AG20443 (cell line): ENCODE measurements around the gene PEX3.
"Not testable (repeated sequence)": the region's sequence is repeated elsewhere in the genome, so short reads cannot be mapped to it uniquely, and the experiment has no call there.

Experiments
- DNase-seq: peaks from one replicate; pipeline ENCODE4 v3.0.0; 2012; ENCODE audit warnings: low spot score, mixed read lengths

Gene PEX3

DNA sequence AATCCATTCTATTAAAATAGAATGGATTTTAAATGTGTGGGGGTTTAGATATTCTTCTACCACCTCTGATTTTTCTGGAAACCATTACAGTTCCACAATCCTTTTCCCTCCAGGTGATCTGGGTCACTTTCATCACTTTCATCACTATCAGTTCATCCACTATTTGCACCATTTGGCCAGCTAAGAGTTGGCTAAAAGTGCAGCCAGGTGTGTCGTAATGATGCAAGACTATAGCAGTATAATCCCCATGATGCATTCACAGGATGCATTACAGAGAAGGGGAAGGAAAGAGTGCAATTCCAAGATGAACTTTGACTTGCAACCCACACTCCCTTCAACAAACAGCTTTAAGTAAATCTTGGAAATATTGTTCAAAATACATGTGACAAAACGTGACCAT, 56.0 kb downstream of the PEX3 start:
- no peak for DNase-seq

DNA sequence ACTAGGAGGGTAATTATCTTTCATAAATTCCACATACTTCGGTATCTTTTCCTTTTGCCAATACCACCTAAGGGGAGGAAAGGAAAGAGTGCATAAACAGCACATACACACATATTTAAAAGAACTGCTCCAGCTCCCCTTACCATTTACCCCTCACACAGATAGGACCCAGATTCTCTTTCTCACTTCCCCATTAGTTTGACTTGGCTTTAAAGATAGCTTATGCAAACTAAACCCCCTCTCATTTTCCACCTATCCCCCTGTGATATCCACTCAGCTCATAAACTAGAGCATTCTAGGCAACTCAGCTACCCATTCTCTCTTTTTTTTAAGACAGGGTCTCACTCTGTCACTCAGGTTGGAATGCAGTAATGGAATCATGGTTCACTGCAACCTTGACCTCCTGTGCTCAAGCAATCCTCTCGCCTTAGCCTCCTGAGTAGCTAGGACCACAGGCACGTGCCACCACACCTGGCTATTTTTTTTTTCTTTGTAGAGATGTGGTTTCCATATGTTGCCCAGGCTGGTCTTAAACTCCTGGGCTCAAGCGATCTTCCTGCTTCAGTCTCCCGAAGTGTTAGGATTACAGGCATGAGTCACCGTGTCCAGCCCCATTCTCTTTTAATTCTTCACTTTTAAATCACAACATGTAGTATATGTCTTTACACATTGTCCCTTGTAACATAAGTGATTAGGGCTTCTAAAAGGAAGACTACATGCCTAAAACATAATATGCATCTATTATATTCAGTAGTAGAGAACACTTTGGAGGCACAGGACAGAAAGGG, 56.9 kb downstream of the PEX3 start:
- no peak for DNase-seq

DNA sequence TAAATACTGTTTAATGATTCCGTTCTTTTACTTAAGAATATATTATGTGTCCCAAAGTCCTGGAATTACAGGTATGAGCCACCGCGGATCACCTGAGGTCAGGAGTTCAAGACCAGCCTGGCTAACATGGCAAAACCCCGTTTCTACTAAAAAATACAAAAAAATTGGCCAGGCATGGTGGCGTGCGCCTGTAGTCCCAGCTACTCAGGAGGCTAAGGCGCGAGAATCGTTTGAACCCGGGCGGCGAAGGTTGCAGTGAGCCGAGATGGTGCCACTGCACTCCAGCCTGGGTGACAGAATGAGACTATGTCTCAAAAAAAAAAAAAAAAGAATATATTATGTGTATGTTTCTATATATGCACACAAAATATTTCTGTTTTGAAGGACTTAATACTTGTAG, 59.7 kb downstream of the PEX3 start:
- DNase-seq: not testable (repeated sequence)

- DNase-seq: peak; percentile 95
These were observed 60.6 kb downstream of the PEX3 start, which contains the start of gene FUCA2 for GRCh38 chr6:143510991-143511891. Gene FUCA2, minus strand, starts transcription at chr6:143511720. Its CDS starts 86 bp downstream, at chr6:143511634.

DNA sequence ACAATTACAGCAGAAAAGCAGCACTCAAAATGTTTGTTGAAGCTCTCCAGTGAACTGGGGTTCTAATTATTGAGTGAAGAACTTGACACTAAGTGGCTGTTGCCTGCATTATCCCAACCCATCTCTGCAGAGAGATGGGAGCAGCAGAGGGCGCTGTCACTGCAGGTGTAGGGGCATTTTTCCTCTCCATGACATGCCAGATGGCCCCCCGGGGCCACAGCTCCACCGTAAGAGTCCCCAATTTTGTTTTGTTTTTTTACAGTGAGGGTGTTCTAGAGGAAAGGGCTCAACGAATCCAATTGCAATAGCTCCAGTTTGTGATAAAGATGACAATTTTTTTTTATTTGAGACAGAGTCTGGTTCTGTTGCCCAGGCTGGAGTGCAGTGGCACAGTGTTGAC, 62.8 kb downstream of the PEX3 start:
- DNase-seq: peak; percentile 20

DNA sequence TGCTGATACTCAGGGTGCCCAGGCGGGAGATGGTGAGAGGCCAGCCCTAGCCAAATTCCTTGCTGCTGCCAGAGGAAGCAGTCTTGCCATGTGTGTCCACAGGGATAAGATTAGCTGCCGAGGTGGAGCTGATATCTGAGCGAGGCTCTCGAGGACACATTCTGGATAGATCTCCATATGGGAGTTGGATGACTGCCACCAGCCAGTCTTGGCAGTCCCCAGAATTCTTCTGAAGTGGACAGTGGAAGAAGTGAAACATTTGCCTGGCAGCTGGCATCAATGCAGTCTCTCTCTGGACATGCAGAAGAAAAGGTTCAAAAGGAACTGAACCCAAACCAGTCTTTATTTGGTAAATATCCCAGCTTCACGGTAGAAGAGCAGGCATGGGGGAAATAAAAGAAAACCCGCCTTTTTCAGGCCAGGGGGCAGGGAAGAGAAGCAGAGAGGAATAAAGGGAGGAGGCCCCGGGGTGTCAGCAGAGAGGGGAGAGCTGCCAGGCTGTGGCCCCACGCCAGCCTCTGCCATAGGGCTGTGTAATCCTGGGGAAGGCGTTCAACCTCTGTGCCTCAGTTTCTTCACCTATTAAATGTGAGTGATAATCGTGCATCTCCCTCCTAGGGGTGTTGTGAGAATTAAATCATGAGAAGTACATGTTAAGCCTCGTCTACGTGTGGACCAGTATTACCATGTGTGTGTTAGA, 64.6 kb downstream of the PEX3 start:
- DNase-seq: peak; percentile 45

GRCh38 chr6:143515766-143516355, 65.3 kb downstream of the PEX3 start:
- no peak for DNase-seq

- DNase-seq: no peak
These were observed 66.3 kb downstream of the PEX3 start for GRCh38 chr6:143516690-143517446.

- no peak for DNase-seq
These were observed 66.8 kb downstream of the PEX3 start for GRCh38 chr6:143517447-143517773.

- DNase-seq: no peak
These were observed 71.5 kb downstream of the PEX3 start for GRCh38 chr6:143522039-143522600.

DNA sequence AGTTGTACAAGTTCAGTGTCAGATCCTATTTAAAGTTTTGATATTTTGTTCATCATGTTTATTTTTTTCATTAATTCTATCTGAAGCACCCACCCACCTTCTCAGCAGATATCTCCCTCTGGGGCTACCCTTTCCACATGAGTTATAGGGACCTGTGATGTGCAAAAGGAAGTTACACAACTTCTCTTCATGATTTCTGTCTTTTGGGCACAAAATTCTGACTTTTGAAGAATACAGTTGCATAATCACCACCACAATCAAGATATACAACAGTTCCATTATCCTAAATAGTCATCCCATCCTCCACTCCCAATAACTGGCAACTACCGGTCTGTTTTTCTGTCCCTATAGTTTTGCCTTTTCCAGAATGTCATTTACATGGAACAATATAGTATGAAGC, 74.8 kb downstream of the PEX3 start:
- DNase-seq: no peak

- no peak for DNase-seq
These were observed 77.1 kb downstream of the PEX3 start for GRCh38 chr6:143527677-143528076.

DNA sequence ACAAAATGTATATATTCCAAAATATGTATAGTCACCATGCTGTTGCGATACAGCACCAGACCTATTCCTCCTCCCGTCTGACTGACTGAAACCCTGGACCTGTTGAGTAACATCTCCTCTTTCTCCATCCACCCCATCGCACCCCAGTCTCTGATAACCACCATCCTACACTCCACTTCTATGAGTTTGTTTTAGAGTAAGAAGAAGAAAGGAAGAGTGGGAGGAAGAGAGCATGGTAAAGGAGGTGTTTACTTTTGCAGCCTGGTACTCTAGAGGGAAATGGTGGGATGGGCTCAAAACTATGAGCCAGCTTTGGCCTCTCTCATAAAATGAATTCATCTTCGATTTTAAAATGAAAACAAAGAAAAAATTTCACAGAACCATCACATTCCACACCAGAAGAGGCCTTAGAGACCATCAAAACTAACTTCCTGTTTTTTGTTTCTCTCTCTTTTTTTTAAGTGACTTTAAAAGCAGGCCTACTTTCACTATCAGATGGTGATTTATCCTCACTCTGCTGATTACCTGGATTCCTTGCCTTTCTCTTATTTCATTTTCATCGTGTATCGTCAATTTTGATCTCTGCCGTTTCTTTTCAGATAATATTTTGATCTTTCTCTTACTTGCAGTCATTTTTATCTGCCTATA, 77.7 kb downstream of the PEX3 start:
- DNase-seq: no peak

GRCh38 chr6:143529095-143529494, 78.5 kb downstream of the PEX3 start:
- DNase-seq: peak; percentile 35

- no peak for DNase-seq
These were observed 81.3 kb downstream of the PEX3 start for GRCh38 chr6:143531720-143532499.

DNA sequence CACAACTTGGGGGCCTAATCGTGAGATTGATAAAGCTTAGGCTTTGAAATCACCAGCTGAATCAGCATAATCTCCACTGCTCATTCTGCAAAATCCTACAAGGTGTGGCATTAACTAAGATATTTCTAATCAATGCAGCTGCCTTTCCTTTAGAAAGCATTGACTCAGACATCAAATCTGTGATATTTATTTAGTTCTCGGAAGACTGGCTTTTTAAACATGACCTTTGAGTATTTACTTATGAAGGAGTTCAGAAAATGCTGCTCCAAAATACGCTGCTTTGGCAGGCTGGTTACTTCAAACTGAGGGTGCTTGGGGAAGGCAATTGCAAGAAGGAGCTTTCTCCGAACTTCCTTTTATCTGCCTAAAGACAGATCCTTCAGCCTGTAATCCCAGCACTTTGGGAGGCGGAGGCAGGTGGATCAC, 84.6 kb downstream of the PEX3 start:
- DNase-seq: no peak

- no peak for DNase-seq
These were observed 85.9 kb downstream of the PEX3 start for GRCh38 chr6:143536461-143536865.

DNA sequence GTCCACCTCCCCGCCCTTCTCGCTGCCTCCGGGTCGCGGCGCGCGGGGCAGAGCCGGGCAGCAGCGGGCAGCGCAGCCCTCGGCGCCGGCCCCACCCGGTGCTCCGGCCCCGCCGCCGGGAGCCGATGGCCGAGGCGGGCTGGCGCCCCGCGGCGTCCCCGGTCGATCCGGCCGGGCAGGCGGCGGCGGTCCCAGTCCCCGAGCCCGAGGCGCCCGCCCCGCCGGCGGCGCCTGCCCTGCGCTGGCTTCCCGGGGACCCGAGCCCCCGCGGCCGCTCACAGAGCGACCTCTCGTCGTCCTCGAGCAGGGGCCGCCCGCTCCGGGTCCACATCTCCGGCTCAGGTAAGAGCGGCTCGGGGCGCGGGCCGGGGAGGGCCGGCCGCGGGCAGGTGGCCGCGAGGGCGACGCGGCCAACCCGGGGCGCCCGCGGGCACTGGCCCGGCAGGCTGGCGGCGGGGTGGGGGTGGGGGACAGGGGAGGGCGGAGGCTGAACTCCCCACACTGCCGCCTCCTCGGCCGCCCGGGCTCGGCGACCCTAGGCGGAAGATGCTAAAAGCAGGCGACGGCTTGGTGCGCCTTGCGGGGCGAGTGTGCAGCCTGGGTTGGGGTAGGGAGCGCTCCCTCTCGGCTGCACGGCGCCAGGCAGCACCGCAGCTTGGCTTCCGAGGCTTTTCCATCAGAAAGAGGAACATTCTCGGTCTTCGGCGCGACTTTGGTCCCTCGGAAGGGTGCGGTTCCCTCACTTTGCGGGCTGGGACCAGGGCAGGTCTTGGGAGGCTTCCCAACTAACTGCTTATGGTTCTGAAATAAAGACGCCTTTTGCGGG, 86.5 kb downstream of the PEX3 start:
- peak; percentile 81 for DNase-seq

- no peak for DNase-seq
These were observed 87.8 kb downstream of the PEX3 start for GRCh38 chr6:143538374-143538773.
